K562 treated with DMSO at 1 percent for 24 hours (cell line): ENCODE data around the gene CD96. TPM values are rescaled to one million over a fixed set of nuclear protein-coding genes. Genes with fewer than 3 reads are reported as not detected.

Experiments used
- total RNA-seq: library from RNA; unstranded; fragments of 300-600 nt; gene quantifications from 2 replicates; pipeline ENCODE4 v1.2.3, GENCODE V29; 2022; ENCODE audit warnings: low read depth; ENCODE audit not compliant: insufficient read depth

CD96 gene
- total RNA-seq, result 0.14 and 0.54 TPM in 2 replicates

GRCh38 chr3:111541911-111542483 is at the start of gene CD96:
TSS of gene CD96 (plus strand) at chr3:111542197. CDS start at chr3:111542249, 52 bp downstream.

GRCh38 chr3:111595232-111595631 is 53.2 kb downstream of the CD96 start, which contains the start of gene ZBED2:
TSS of gene ZBED2 (minus strand) at chr3:111595346. CDS start at chr3:111594201, 1,145 bp downstream.

Other genes starting within 250 kb of the CD96 start
- gene ZBED2, start 53.1 kb downstream of the CD96 start, total RNA-seq, result not detected in 2 replicates
- gene PLCXD2, start 132.5 kb downstream of the CD96 start, total RNA-seq, result 0.08 TPM in 1 of 2 replicates, not detected in the other